ENCODE data around the gene KPNA1. TPM values are rescaled to one million over a fixed set of nuclear protein-coding genes. Genes with fewer than 3 reads are reported as not detected.

KPNA1 gene
- total and polyA plus RNA-seq, 2 of the 13 experiments (the other 11 are each of a cell fraction or from before 2014, with no cell fraction given) = 15.4 to 30.0 TPM

GRCh38 chr3:122383771-122384697 is 130.7 kb downstream of the KPNA1 start, which contains the start of gene FAM162A:
FAM162A (plus strand) TSS chr3:122384182; CDS start chr3:122384266, 84 bp downstream.
- Histone ChIP-seq H2AFZ (ENCODE audit: low read length) (peak within 1 kb of the TSS; percentile 51), H3K27ac (ENCODE audit: extremely low read length, insufficient read depth, low read length) (peak within 1 kb of the TSS; percentile 88), H3K79me2 (ENCODE audit: insufficient read depth, low read length) (peaks cover 88% of the 10 kb centered on the region), H3K27me3 (ENCODE audit: control insufficient read depth in 1 of 2, insufficient read depth in 2 of 2, low read length in 2 of 2) (no peaks in the 10 kb centered on the region; a peak in 1 of 5 replicates), H3K36me3 (replicated peaks in 1 of 2; ENCODE audit: control insufficient read depth in 1 of 2, insufficient read depth in 2 of 2, low read length in 2 of 2) (peaks cover 0 to under 1% of the 10 kb centered on the region in 2 experiments; a peak in 1 of 5 replicates), H3K4me3 (replicated peaks in 1 of 3; ENCODE audit: insufficient read depth in 1 of 3, low read depth in 2 of 3, low read length in 3 of 3) (peak within 1 kb of the TSS; percentile 83 to 96 (median 84)), H4K20me1 (ENCODE audit: insufficient read depth, low read length) (no peaks in the 10 kb centered on the region), H3K4me1 (ENCODE audit: insufficient read depth, low read length) (peaks cover 73% of the 10 kb centered on the region), H3K4me2 (ENCODE audit: low read depth, low read length) (peak within 1 kb of the TSS; percentile 97), H3K9me3 (ENCODE audit: low read length) (no peaks in the 10 kb centered on the region), H3K9ac (ENCODE audit: insufficient read depth, low read depth, low read length) (peak within 1 kb of the TSS; percentile 80)
- peak; percentile 90 for DNase-seq (ENCODE audit: low spot score)
- ATAC-seq = peak; percentile 97
- in situ Hi-C loops (cut with HindIII; ENCODE audit: extremely low pct_ligation_motif_present, low pct_unique_long_range_greater_than_20kb) (no loop called here), intact Hi-C loops (cut with micrococcal nuclease; ENCODE audit: unreplicated experiment) (loop anchor here (1.0 to 10.0 kb wide), 3 partner anchors 19 to 839 kb away; partner anchors contain the start of gene POLQ)
- ChIA-PET CTCF (ENCODE audit: low intra/inter-chr PET ratio, low total read pairs) (interaction anchor here (1.6 kb wide), 1 partner anchor 78 kb away, joined by 8 read pairs; no protein-coding TSS in a partner anchor), POLR2A (interaction anchor here (0.6 to 4.0 kb wide), 17 partner anchors 9 to 295 kb away, joined by 3 to 103 read pairs (median 6); partner anchors contain the start of genes PARP14 and WDR5B)
- 4% methylated on average over 14 of the region's 52 CpGs for WGBS (ENCODE audit: low lambda C conversion rate)
- no TSS peak for BruUV-seq (replicated peaks)
- FAIRE-seq = peak; percentile 56
- TF ChIP-seq NFYB (CRISPR knock-in tag; IDR thresholded peaks at IDR 0.05) = 0 out of 2 replicates have a peak, but pooled peaks have one; percentile 31
- peak; percentile 96; the same call in 1 of the 3 replicates for TF ChIP-seq MXI1 (IDR thresholded peaks at IDR 0.05; ENCODE audit: borderline replicate concordance, low read depth, low read length)
- TF ChIP-seq DZIP1 (CRISPR knock-in tag; IDR thresholded peaks at IDR 0.05) = 0 out of 2 replicates have a peak, but pooled peaks have one; percentile 11
- TF ChIP-seq ZSCAN21 (CRISPR knock-in tag; IDR thresholded peaks at IDR 0.05; ENCODE audit: borderline replicate concordance) = peak; percentile 87; the same call in 1 of the 2 replicates
- peak; percentile 73; the same call in 1 of the 2 replicates for TF ChIP-seq HNF1B (CRISPR knock-in tag; IDR thresholded peaks at IDR 0.05)
- TF ChIP-seq HOXA9 (CRISPR knock-in tag; IDR thresholded peaks at IDR 0.05; ENCODE audit: borderline replicate concordance) = no peak; the same call in 1 of the 2 replicates
- TF ChIP-seq NR2C2 (CRISPR knock-in tag; IDR thresholded peaks at IDR 0.05; ENCODE audit: borderline replicate concordance) = peak; percentile 19; the same call in 1 of the 2 replicates
- no peak for TF ChIP-seq ZNF678 (CRISPR knock-in tag; IDR thresholded peaks at IDR 0.05)
- TF ChIP-seq KLF12 (CRISPR knock-in tag; IDR thresholded peaks at IDR 0.05; ENCODE audit: borderline replicate concordance) = peak; percentile 82
- peak; percentile 22 for TF ChIP-seq ASH2L (IDR thresholded peaks at IDR 0.05; ENCODE audit: insufficient read length, low read depth, low read length)
- no peak; the same call in 1 of the 2 replicates for TF ChIP-seq FOXC1 (CRISPR knock-in tag; IDR thresholded peaks at IDR 0.05; ENCODE audit: borderline replicate concordance)
- peak; percentile 78; the same call in 1 of the 2 replicates for TF ChIP-seq MED13 (CRISPR knock-in tag; IDR thresholded peaks at IDR 0.05)
- 0 out of 2 replicates have a peak, but pooled peaks have one; percentile 2 for TF ChIP-seq NFE2L2 (IDR thresholded peaks at IDR 0.05; ENCODE audit: low read length)
- TF ChIP-seq ATF7-NPFF (CRISPR knock-in tag; IDR thresholded peaks at IDR 0.05; ENCODE audit: low read depth) = peak; percentile 81
- no peak for TF ChIP-seq SNAI1 (CRISPR knock-in tag; IDR thresholded peaks at IDR 0.05; ENCODE audit: borderline replicate concordance)
- no peak; the same call in 1 of the 2 replicates for TF ChIP-seq TOPORS (CRISPR knock-in tag; IDR thresholded peaks at IDR 0.05)

Measured in HepG2 (cell line).